K562 (cell line): ENCODE results near the gene IMPG1. TPM values are rescaled to one million over a fixed set of nuclear protein-coding genes. Genes with fewer than 3 reads are reported as not detected.

ENCODE experiments used
- ATAC-seq: fragments of 200-7000 bp; cut with Tn5 transposase; 3 replicates; pipeline ENCODE4 v1.9.1; 2020; ENCODE audit warnings: moderate library complexity
- BruUV-seq: library from RNA; stranded (reverse); fragments of 400-500 nt; replicated peaks from 2 replicates; lab custom pipeline; 2021; lab: Mats Ljungman, UMichigan
- CTCF ChIA-PET: fragments of 300-600 bp; formaldehyde crosslinking; extraction: SDS; loops from one replicate; lab custom pipeline; 2021; ENCODE audit warnings: low intra/inter-chr PET ratio; lab: Yijun Ruan, JAX
- POLR2A ChIA-PET: fragments of 300-600, 350-650 bp; sonication (Branson Sonifier 250); formaldehyde crosslinking; extraction: SDS; loops from one replicate; lab custom pipeline; 2021; ENCODE audit warnings: antibody characterized with exemption, inconsistent platforms; lab: Yijun Ruan, JAX
- DNase-seq, 4 experiments: peaks; one replicate each; pipeline versions ENCODE4 v3.0.0 to v3.0.0-alpha.2; 2011 to 2018; ENCODE audit warnings: low spot score in 3 of 4, mixed read lengths in 3 of 4; ENCODE audit errors: extremely low read depth in 1 of 4
- FAIRE-seq: peaks from 2 replicates; lab custom pipeline; 2011; peaks lifted over from hg19 to GRCh38; lab: Jason Lieb, UNC
- H2AFZ ChIP-seq: 2 replicates; pipeline ENCODE4 v1.6.0; 2011; ENCODE audit warnings: low read depth, low read length, control low read depth, inconsistent platforms
- H3K27ac ChIP-seq: fragments of 200-600 bp; 3 replicates; pipeline ENCODE4 v1.8.0; 2011; ENCODE audit warnings: low read depth, mild to moderate bottlenecking, control low read depth, inconsistent platforms, low read length, moderate library complexity, mixed read lengths; ENCODE audit errors: extremely low read depth
- H3K27me3 ChIP-seq, 2 experiments: fragments of 300-600 bp in 1 of 2; 2 replicates in 1 of 2; 3 replicates in 1 of 2; pipeline versions ENCODE4 v1.6.0 to v1.8.0; 2011; ENCODE audit warnings: inconsistent platforms in 2 of 2, low read length in 2 of 2, mild to moderate bottlenecking in 1 of 2, mixed read lengths in 1 of 2, moderate library complexity in 1 of 2; ENCODE audit not compliant: control insufficient read depth in 2 of 2, insufficient read depth in 2 of 2
- H3K36me3 ChIP-seq: fragments of 300-600 bp; 3 replicates; pipeline ENCODE4 v1.8.0; 2011; ENCODE audit warnings: mild to moderate bottlenecking, low read length, inconsistent platforms; ENCODE audit not compliant: control insufficient read depth, insufficient read depth
- H3K4me1 ChIP-seq, 2 experiments: fragments of 200-600 bp in 1 of 2; replicated peaks in 1 of 2; 2 replicates in 1 of 2; 3 replicates in 1 of 2; pipeline versions ENCODE4 v1.5.1 to v1.8.0; 2011; ENCODE audit warnings: inconsistent platforms in 2 of 2, low read length in 2 of 2, mild to moderate bottlenecking in 1 of 2, mixed read lengths in 1 of 2, moderate library complexity in 1 of 2; ENCODE audit not compliant: control insufficient read depth in 2 of 2, insufficient read depth in 2 of 2
- H3K4me2 ChIP-seq: 2 replicates; pipeline ENCODE4 v1.6.1; 2011; ENCODE audit warnings: low read length, control low read depth, inconsistent platforms, mixed read lengths; ENCODE audit not compliant: insufficient read depth
- H3K4me3 ChIP-seq: fragments of 200-600 bp; sonication (generic), shearing (Covaris generic); 2 replicates; pipeline ENCODE4 v1.5.1; 2016; ENCODE audit warnings: control low read depth, inconsistent platforms
- H3K79me2 ChIP-seq: fragments of 200-600 bp; 3 replicates; pipeline ENCODE4 v1.8.0; 2011; ENCODE audit warnings: low read length, inconsistent platforms; ENCODE audit not compliant: control insufficient read depth, insufficient read depth
- H3K9ac ChIP-seq, 2 experiments: 2 replicates each; pipeline versions ENCODE4 v1.6.0 to v1.6.1; 2011; ENCODE audit warnings: low read depth in 2 of 2, low read length in 2 of 2, control low read depth in 1 of 2, inconsistent platforms in 1 of 2, mild to moderate bottlenecking in 1 of 2, mixed read lengths in 1 of 2; ENCODE audit not compliant: insufficient read depth in 1 of 2
- H3K9me1 ChIP-seq: one replicate; pipeline ENCODE4 v1.6.0; 2011; ENCODE audit warnings: inconsistent platforms, mild to moderate bottlenecking, low read length, moderate library complexity; ENCODE audit not compliant: control insufficient read depth, insufficient read depth
- H3K9me3 ChIP-seq: replicated peaks from 2 replicates; pipeline ENCODE4 v1.5.1; 2011; ENCODE audit warnings: low read depth, low read length, inconsistent platforms; ENCODE audit not compliant: control insufficient read depth, insufficient read depth
- H4K20me1 ChIP-seq: replicated peaks from 2 replicates; pipeline ENCODE4 v1.6.1; 2011; ENCODE audit warnings: low read length, inconsistent platforms, mixed read lengths; ENCODE audit not compliant: control insufficient read depth, insufficient read depth
- FOXA1 ChIP-seq: fragments of 450-650 bp; IDR thresholded peaks from 2 replicates; pipeline ENCODE4 v1.6.1; 2016; ENCODE audit warnings: mild to moderate bottlenecking, borderline replicate concordance
- ID3 ChIP-seq, 2 experiments: fragments of 250-450 bp in 1 of 2; fragments of 450-650 bp in 1 of 2; sonication (Bioruptor Pico) in 1 of 2; IDR thresholded peaks; 2 replicates each; pipeline versions ENCODE4 v1.6.1 to v1.8.0; 2016 to 2021; ENCODE audit warnings: mild to moderate bottlenecking in 2 of 2, moderate library complexity in 2 of 2, missing compliant biosample characterization in 1 of 2, missing genetic modification characterization in 1 of 2
- MAFK ChIP-seq: IDR thresholded peaks from 2 replicates; pipeline ENCODE4 v1.6.1; 2011; ENCODE audit warnings: low read length, improper control_type of control experiment
- MNT ChIP-seq, 2 experiments: fragments of 450-650 bp; conservative IDR thresholded peaks; 2 replicates each; pipeline ENCODE4 v1.6.1; 2017; ENCODE audit warnings: mild to moderate bottlenecking in 2 of 2, moderate library complexity in 2 of 2
- MXD1 ChIP-seq: fragments of 250-450 bp; sonication (Bioruptor Pico); IDR thresholded peaks from 2 replicates; pipeline ENCODE4 v1.8.0; 2021; ENCODE audit warnings: borderline replicate concordance, mild to moderate bottlenecking, moderate library complexity; ENCODE audit not compliant: poor library complexity, severe bottlenecking
- PHF8 ChIP-seq: fragments of 200-600 bp; sonication (generic); IDR thresholded peaks from 2 replicates; pipeline ENCODE4 v1.6.1; 2012; ENCODE audit warnings: mixed run types, mild to moderate bottlenecking, inconsistent platforms, low read length, moderate library complexity, borderline replicate concordance
- SUPT5H ChIP-seq: fragments of 450-650 bp; IDR thresholded peaks from 2 replicates; pipeline ENCODE4 v1.6.1; 2016
- TAF1 ChIP-seq: IDR thresholded peaks from 2 replicates; pipeline ENCODE4 v1.6.1; 2011; ENCODE audit warnings: mild to moderate bottlenecking, low read length, moderate library complexity; ENCODE audit not compliant: insufficient read depth, control insufficient read depth, severe bottlenecking; ENCODE audit errors: extremely low read depth
- TCF3 ChIP-seq: sonication (generic); formaldehyde crosslinking; IDR thresholded peaks from 2 replicates; pipeline ENCODE4 v1.4.0; 2020; ENCODE audit warnings: mild to moderate bottlenecking, missing genetic modification reagents
- TEAD1 ChIP-seq, 2 experiments: fragments of 450-650 bp in 1 of 2; sonication (generic) in 1 of 2; formaldehyde crosslinking; IDR thresholded peaks; 2 replicates each; pipeline versions ENCODE4 v1.4.0 to v1.8.0; 2020 to 2022; ENCODE audit warnings: mild to moderate bottlenecking in 2 of 2, missing genetic modification reagents in 1 of 2
- THAP12 ChIP-seq: fragments of 250-450 bp; sonication (Bioruptor Pico); IDR thresholded peaks from 2 replicates; pipeline ENCODE4 v1.9.0; 2021; ENCODE audit warnings: mild to moderate bottlenecking, inconsistent platforms
- ZNF197 ChIP-seq: fragments of 200-800 bp; sonication (Bioruptor generic); IDR thresholded peaks from 2 replicates; pipeline ENCODE4 v1.6.1; 2016; ENCODE audit warnings: low read depth, missing genetic modification characterization, missing compliant biosample characterization
- ZNF444 ChIP-seq: fragments of 250-450 bp; sonication (Bioruptor Pico); IDR thresholded peaks from 2 replicates; pipeline ENCODE4 v1.4.0; 2020; ENCODE audit warnings: mild to moderate bottlenecking, moderate library complexity
- ZNF512 ChIP-seq: IDR thresholded peaks from 2 replicates; pipeline ENCODE4 v1.6.1; 2016; ENCODE audit warnings: missing genetic modification characterization, missing compliant biosample characterization
- WGBS: fragments of 100-300 bp; shearing (Covaris generic); methylation state at CpG from one replicate; pipeline ENCODE4 v1.1.6; 2016; ENCODE audit warnings: low coverage, mixed read lengths; ENCODE audit not compliant: insufficient coverage; ENCODE audit errors: missing lambda C conversion rate; 5-methylcytosine and 5-hydroxymethylcytosine counted together
- in situ Hi-C: fragments of 300-500 bp; cut with MboI; formaldehyde crosslinking; loops from 4 replicates; pipeline ENCODE4 v1.15.0; 2018; ENCODE audit warnings: inconsistent platforms, mixed read lengths
- intact Hi-C: fragments of 100-400 bp; cut with micrococcal nuclease; formaldehyde crosslinking; loops from 2 replicates; pipeline ENCODE4 v1.14.2; 2022
- polyA plus RNA-seq, 8 experiments: library from polyadenylated mRNA; depleted of rRNA in 4 of 8; stranded (reverse) in 5 of 8; unstranded in 3 of 8; fragments of >200 nt; fragmentation: Nextera tagmentation in 2 of 8; fragmentation: Illumina TruSeq in 1 of 8; extraction: Ambion mirVana in 2 of 8; extraction: Trizol in 1 of 8; gene quantifications; 2 replicates each; pipeline versions ENCODE4 v1.2.1 to v1.2.3, GENCODE V29; 2011 to 2014; ENCODE audit warnings: inconsistent platforms in 1 of 8, missing spikeins in 1 of 8
- total RNA-seq, 7 experiments: library from RNA; depleted of rRNA in 6 of 7; stranded (reverse); fragments of >200 nt in 6 of 7; fragmentation: Illumina TruSeq in 2 of 7; extraction: Trizol in 2 of 7; gene quantifications; 2 replicates each; pipeline versions ENCODE4 v1.2.1 to v1.2.3, GENCODE V29; 2011 to 2021; ENCODE audit warnings: low replicate concordance in 1 of 7

Gene IMPG1
- total and polyA plus RNA-seq, 9 of the 15 experiments (the other 6 are each of a cell fraction or from before 2014, with no cell fraction given), result not detected

GRCh38 chr6:76003686-76004085 is 68.8 kb downstream of the IMPG1 start (continued):
- no peak for TF ChIP-seq MNT (conservative IDR thresholded peaks at IDR 0.05)
- TF ChIP-seq TEAD1 (CRISPR knock-in tag; IDR thresholded peaks at IDR 0.05), result no peak
- no peak for TF ChIP-seq THAP12 (CRISPR knock-in tag)
- no peak for TF ChIP-seq MXD1 (CRISPR knock-in tag)

- DNase-seq (no peak), FAIRE-seq (no peak)
- in situ Hi-C loops, result no loop called here
- TF ChIP-seq FOXA1 (no peak), TCF3 (CRISPR knock-in tag) (no peak), ZNF444 (CRISPR knock-in tag) (no peak), PHF8 (no peak), MAFK (peak; percentile 92), SUPT5H (no peak), TAF1 (no peak), ZNF197 (CRISPR knock-in tag) (no peak), ID3 (CRISPR knock-in tag; IDR thresholded peaks at IDR 0.05) (no peak), ID3 (tag; IDR thresholded peaks at IDR 0.05) (no peak), ZNF512 (no peak)
Observed at GRCh38 chr6:76003113-76003512, 69.3 kb downstream of the IMPG1 start.

More at GRCh38 chr6:76003113-76003512, 69.3 kb downstream of the IMPG1 start:
- no peak overlapping the region for H2AFZ ChIP-seq
- WGBS, result 0% methylated on average over 1 of the region's 1 CpG
- no peaks in the 10 kb centered on the region for H3K27me3 ChIP-seq
- H3K4me2 ChIP-seq, result no peak overlapping the region
- H3K9me1 ChIP-seq, result no peaks in the 10 kb centered on the region
- intact Hi-C loops, result no loop called here
- ChIA-PET POLR2A (no interaction called here), CTCF (no interaction called here)
- no peaks in the 10 kb centered on the region for H4K20me1 ChIP-seq
- H3K79me2 ChIP-seq, result no peaks in the 10 kb centered on the region
- ATAC-seq, result no peak
- H3K9me3 ChIP-seq, result no peaks in the 10 kb centered on the region
- H3K9ac ChIP-seq, result no peak overlapping the region
- H3K4me1 ChIP-seq, result no peaks in the 10 kb centered on the region
- H3K4me3 ChIP-seq, result no peak overlapping the region
- BruUV-seq, result no TSS peak
- H3K27ac ChIP-seq, result no peak overlapping the region
- no peaks in the 10 kb centered on the region for H3K36me3 ChIP-seq
